Measurements from ENCODE around the gene ACTA2.

GRCh38 chr10:88920986-88921593 lies 31.5 kb downstream of the ACTA2 start:
- TF ChIP-seq, protein P1, sequence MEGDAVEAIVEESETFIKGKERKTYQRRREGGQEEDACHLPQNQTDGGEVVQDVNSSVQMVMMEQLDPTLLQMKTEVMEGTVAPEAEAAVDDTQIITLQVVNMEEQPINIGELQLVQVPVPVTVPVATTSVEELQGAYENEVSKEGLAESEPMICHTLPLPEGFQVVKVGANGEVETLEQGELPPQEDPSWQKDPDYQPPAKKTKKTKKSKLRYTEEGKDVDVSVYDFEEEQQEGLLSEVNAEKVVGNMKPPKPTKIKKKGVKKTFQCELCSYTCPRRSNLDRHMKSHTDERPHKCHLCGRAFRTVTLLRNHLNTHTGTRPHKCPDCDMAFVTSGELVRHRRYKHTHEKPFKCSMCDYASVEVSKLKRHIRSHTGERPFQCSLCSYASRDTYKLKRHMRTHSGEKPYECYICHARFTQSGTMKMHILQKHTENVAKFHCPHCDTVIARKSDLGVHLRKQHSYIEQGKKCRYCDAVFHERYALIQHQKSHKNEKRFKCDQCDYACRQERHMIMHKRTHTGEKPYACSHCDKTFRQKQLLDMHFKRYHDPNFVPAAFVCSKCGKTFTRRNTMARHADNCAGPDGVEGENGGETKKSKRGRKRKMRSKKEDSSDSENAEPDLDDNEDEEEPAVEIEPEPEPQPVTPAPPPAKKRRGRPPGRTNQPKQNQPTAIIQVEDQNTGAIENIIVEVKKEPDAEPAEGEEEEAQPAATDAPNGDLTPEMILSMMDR (IDR thresholded peaks at IDR 0.05), result no peak
- no peak for TF ChIP-seq EZH2 (IDR thresholded peaks at IDR 0.05; ENCODE audit: borderline replicate concordance, insufficient read depth, low read depth, low read length, poor library complexity, severe bottlenecking)
